Measurements from ENCODE around the gene UPF2.

UPF2 gene

DNA sequence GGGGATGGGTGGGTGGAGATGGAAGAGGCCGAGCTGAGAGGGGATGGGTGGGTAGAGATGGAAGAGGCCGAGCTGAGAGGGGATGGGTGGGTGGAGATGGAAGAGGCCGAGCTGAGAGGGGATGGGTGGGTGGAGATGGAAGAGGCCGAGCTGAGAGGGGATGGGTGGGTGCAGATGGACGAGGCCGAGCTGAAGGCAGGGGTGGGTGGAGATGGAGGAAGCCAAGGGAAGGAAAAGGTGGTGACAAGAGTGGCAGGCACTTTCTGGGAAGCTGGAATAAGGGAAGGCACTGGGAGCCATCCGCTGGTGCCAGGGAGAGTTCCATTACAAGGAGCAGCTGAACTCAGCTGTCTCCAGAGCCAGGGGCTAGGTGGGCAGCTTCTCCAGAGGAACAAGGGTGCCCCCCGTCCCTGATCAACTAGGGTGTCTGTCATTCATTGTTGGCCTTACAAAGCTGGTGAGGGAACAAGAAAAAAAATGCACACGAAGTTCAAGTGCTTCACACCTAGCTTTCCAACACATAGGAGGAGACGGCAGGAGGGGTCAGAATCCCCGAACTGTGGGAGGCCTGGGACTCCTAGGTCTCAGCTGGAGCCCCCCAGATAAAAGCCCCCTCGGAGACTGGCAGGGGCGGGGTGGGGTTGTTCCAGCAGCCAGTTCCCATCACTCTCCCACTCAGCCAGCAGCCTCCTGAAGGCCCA, 157.0 kb downstream of the UPF2 start:
- DNase-seq: no peak

DNA sequence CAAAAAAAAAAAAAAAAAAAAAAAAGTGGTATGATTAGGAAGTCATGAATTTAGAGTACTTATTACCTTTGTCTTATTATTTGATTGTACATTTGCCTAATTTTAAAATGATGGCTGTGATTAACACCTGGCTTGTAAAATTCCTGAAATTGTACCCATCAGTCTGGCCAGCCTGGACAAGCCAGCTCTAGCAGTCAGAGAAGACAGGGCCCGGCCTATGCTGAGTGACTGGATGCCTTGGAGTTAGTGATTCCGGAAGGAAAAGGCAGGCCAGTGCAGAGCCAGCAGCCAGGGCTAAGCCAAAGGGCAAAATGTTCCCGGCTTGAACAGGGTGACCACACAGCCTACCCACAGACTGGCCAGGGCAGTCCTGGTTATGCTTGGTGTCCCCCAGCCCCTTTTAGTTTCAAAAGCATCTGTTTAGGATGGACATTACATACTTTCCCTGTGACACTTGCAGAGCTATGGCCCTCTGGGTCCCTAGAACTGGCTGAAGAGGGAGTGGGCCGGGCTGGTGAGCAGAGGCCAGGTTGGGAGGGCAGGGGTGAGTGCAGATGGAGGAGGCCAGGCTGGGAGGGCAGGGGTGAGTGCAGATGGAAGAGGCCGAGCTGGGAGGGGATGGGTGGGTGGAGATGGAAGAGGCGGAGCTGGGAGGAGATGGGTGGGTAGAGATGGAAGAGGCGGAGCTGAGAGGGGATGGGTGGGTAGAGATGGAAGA, 157.7 kb downstream of the UPF2 start:
- DNase-seq: no peak

DNA sequence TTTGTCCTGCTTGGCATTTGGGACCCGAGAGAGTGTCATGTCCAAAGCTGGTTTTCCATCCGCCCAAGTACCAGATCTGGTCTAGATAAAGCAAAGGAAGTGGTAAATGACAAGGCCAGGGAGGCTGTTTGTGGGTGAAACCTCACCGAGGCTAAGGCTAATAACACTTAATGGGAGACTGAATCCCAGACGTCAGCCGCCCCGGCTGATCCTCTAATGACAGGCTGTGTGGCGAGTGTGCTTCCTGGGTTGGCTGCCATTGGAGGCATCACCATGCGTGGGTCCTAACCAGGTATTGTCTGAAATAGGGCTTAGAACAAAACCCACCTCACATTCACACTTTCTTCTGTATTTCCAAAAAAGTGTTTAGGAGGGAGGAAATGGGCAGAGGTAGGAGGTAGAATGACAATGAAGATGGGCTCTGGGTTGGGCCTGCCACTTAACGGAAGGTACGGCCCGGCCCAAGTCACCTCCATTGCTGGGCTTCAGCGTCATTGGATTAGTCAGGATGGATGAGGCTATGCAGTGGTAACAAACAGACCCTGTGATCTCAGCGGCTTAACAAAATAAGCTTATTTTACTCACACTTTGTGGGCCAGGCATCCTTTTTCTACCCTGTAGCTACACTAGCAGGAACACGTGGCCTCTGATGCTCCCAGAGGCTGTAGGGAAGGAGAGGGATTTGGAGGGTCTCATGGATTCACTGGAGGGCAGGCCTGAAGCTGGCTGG, 159.8 kb downstream of the UPF2 start:
- DNase-seq: no peak

GRCh38 chr10:11881477-11882417, 160.9 kb downstream of the UPF2 start:
- no peak for DNase-seq

DNA sequence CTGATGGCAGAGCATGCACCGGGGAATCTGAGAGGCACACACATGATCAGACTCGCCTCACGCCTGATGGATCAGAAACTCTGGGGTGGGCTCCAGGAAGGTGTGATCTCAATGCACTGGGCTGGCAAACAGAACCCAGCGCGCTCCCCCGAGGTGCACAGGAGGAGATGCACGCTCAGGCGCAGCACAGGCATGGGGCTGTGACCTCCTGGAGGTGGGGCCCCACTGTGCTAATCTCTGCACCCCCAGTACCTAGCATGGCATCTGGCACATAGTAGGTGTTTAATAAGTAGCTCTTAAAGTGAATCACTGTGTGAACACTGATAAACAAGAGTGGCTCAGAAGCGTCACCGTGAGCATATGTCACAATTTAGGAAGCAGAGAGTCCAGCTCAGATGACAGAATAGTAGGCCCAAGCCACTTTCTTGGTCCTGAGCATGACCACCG, 161.6 kb downstream of the UPF2 start:
- DNase-seq: no peak

DNA sequence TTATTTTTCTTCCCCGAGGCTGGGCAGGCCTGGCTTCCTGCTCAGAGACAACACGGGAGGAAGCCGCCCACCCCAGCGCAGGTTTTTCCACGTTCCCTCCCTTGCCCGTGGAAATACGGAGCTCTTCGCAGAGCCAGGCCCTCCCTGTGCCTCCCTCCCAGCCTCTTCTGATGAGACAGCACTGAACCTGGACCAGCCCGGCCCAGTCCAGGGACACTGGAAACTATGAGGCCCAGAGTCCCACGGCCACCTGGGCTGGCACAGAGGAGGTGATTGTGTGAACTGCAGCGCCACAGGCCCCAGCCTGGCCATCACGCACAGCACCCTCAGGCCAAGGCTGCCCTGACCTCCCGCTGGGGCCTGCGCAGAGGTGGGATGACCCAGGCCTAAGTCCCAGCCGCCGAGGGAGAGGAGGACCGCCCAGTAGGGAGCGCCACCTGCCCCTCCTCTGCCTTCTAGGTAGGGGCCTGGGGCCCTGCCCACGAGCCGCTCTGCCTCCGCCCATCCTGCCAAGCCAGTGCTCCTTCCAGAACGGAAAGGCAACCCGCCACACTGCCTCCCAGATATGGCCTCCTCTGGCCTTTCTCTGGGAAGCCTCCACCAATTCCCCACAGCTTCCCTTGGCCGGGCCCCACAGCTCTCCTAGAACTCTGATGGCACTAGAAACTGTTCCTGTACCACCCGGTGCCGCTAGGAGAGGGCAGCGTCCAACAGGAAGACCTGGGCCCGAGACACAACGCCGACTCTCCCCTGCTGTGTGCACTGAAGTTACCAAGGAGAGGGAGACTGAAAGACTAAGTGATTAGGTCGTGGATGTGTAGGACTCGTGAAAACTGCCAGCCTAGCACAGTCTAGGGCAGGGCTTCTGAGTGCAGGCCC, 162.2 kb downstream of the UPF2 start:
- no peak for DNase-seq

DNA sequence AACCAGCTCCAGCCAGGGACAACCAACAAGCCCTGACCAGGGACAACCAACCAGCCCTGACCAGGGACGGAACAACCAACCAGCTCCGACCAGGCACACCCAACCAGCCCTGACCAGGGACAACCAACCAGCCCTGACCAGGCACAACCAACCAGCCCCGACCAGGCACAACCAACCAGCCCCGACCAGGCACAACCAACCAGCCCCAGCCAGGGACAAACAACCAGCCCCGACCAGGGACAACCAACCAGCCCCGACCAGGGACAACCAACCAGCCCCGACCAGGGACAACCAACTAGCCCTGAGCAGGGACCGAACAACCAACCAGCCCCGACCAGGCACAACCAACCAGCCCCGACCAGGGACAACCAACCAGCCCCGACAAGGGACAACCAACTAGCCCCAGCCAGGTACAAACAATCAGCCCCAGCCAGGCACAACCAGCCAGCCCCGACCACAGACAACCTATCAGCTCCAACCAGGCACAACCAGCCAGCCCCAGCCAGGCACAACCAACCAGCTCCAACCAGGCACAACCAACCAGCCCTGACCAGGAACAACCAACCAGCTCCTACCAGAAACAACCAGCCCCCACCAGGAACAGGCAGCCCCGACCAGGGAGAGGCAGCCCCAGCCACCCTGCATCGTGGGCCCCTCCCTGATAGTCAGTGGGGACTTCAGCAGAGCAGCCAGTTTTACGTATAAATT, 163.1 kb downstream of the UPF2 start:
- DNase-seq: no peak

- no peak for DNase-seq
Observed at GRCh38 chr10:11878776-11879175, 163.8 kb downstream of the UPF2 start.

DNA sequence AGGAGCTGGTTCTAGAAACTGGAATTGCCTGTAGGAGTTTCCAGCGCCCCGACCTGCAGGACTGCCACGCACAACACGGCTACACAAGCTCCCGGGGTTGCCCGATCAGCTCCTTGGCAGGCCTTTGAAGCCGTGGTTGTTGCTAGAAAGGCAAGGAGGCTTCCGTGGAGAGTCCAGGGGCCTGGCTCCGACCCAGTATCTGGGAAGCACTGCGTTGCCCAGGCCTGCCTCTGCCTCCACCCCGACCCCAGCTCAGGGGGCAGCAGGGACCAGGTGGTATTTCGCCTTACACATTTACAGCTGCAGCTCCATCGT, 165.1 kb downstream of the UPF2 start:
- DNase-seq: no peak

- no peak for DNase-seq
Observed at GRCh38 chr10:11876805-11877590, 165.6 kb downstream of the UPF2 start.

DNA sequence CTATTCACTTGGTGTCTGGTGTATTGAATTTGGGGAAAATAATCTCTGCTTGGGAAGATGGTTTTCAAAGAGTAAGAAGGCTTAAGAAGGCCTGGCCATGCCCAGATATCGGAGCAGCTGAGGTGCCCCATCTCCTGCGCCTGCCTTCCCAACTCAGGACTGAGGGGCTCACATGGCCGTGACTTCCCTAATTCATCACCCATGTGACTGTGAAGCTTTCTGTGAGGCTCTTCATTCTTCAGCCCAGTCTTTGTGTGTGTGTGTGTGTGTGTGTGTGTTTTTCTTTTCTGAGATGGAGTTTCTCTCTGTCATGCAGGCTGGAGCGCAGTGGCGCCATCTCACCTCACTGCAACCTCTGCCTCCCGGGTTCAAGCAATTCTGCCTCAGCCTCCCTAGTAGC, 166.3 kb downstream of the UPF2 start:
- no peak for DNase-seq

GRCh38 chr10:11875494-11876281, 166.9 kb downstream of the UPF2 start:
- no peak for DNase-seq

DNA sequence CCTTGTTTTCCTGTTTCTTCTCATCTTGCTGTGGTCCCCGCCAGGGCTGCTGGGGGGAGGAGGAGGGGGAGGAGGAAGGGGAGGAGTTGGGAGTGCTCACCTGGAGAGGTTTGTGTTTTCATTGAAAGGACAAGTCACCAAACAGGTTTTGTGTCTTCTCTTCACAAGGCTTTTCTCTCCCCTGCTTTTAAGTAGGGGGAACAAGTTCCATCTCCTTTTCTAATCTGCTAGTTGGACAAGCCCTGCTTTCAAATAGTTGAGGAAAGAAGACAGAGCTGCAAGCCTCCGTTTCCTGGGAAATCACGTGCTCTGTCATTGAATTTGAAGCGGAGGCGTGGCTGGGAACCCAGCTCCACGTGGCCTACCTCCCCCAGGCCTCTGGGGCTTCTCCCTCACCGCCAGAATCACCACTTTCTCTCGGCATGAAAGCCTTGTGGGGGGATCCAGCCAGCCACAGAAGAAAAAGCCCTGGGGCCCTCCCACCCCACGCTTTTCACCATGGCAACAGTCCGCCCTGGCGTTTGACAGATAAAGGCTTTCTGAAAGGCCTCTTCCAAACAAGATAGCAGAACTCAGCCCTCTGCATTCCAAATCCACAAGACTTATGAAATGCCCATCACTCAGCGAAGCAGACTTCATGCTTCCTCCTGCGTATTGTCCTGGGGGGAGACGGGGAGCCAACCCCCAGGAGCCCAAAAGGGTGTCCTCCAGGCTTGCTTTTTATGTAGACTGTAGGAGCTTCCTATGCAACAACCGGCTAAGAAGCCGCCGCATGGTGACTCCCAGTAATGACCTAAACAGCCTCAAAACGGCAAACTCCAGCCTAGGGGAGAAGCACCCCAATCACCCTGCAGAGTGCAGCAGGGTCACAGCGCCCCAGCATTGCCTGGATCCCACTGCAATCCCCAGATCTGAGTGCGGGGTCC, 167.8 kb downstream of the UPF2 start:
- DNase-seq: peak in 20 of 58 donors; percentile 4 to 76 (median 19)

DNA sequence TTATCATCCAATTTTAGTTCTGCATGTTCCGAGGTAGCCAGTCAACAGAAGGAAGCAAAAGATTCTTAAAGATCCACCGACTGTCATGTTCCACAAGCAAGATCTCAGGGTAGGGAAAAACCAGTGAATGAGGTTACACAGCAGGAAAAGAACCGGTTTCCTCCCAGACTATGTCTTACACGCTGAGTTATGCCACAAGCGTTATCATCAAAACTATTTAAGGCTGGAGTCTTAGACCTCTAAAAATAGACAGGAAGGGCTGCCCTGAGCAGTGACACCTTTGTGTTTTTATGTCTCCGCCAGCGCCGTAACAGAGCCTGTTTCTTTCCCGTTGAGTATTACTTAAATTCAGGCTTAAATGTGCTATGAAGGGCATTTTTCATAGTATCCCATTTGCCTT, 171.1 kb downstream of the UPF2 start:
- no peak for DNase-seq

- DNase-seq: no peak
Observed at GRCh38 chr10:11870900-11871400, 171.7 kb downstream of the UPF2 start.

GRCh38 chr10:11870461-11870780, 172.2 kb downstream of the UPF2 start:
- DNase-seq: no peak
